HCT116 (cell line): ENCODE results near the gene NSFL1C. TPM values are rescaled to one million over a fixed set of nuclear protein-coding genes. Genes with fewer than 3 reads are reported as not detected.

ENCODE experiments used
- ATAC-seq: fragments of 200-7000 bp; cut with Tn5 transposase; 2 replicates; pipeline ENCODE4 v1.9.1; 2020; ENCODE audit warnings: mild to moderate bottlenecking, moderate library complexity
- BruUV-seq: library from RNA; stranded (reverse); fragments of 400-500 nt; replicated peaks from 2 replicates; lab custom pipeline; 2021; lab: Mats Ljungman, UMichigan
- CTCF ChIA-PET: fragments of 300-600 bp; sonication (Branson Sonifier 250); formaldehyde crosslinking; loops from one replicate; lab custom pipeline; 2021; ENCODE audit warnings: antibody characterized with exemption; lab: Charles Lee
- POLR2A ChIA-PET: fragments of 300-600, 350-600 bp; sonication (Branson Sonifier 250); formaldehyde crosslinking; loops from one replicate; lab custom pipeline; 2021; ENCODE audit warnings: antibody characterized with exemption; lab: Charles Lee
- RAD21 ChIA-PET, 2 experiments: fragments of 300-600 bp; sonication (Branson Sonifier 250); formaldehyde crosslinking; loops; one replicate each; lab custom pipeline; 2023; ENCODE audit warnings: low total read pairs in 2 of 2; ENCODE audit not compliant: uncharacterized antibody in 2 of 2, unreplicated experiment in 2 of 2, low non-redundant PET in 1 of 2; lab: Charles Lee
- DNase-seq: peaks from one replicate; pipeline ENCODE4 v3.0.0-alpha.2; 2010; ENCODE audit warnings: low read depth, low spot score
- H2AFZ ChIP-seq: fragments of 200-600 bp; shearing (Covaris generic), sonication (generic); 2 replicates; pipeline ENCODE4 v1.6.1; 2017; ENCODE audit warnings: low read depth, mixed run types, mixed read lengths, antibody characterized with exemption, low read length; ENCODE audit not compliant: poor library complexity, severe bottlenecking
- H3K27ac ChIP-seq: 2 replicates; pipeline ENCODE4 v1.5.1; 2012; ENCODE audit warnings: low read depth, low read length
- H3K27me3 ChIP-seq: fragments of 200-600 bp; sonication (generic); 2 replicates; pipeline ENCODE4 v1.6.1; 2016; ENCODE audit warnings: mixed run types, low read length, mixed read lengths; ENCODE audit not compliant: insufficient read depth
- H3K36me3 ChIP-seq, 2 experiments: fragments of 200-500 bp in 1 of 2; fragments of 200-600 bp in 1 of 2; sonication (Bioruptor generic) in 1 of 2; sonication (generic) in 1 of 2; 2 replicates each; pipeline versions ENCODE4 v1.5.1 to v1.6.1; 2014 to 2016; ENCODE audit warnings: low read length in 2 of 2, inconsistent platforms in 1 of 2, mixed read lengths in 1 of 2, mixed run types in 1 of 2; ENCODE audit not compliant: insufficient read depth in 2 of 2, control insufficient read depth in 1 of 2
- H3K4me1 ChIP-seq, 2 experiments: fragments of 200-600 bp in 1 of 2; sonication (generic) in 1 of 2; 2 replicates each; pipeline versions ENCODE4 v1.5.1 to v1.6.1; 2012 to 2017; ENCODE audit warnings: low read length in 2 of 2, inconsistent platforms in 1 of 2, mild to moderate bottlenecking in 1 of 2, mixed read lengths in 1 of 2, mixed run types in 1 of 2, moderate library complexity in 1 of 2; ENCODE audit not compliant: insufficient read depth in 2 of 2, control insufficient read depth in 1 of 2
- H3K4me2 ChIP-seq: fragments of 200-600 bp; sonication (generic); 2 replicates; pipeline ENCODE4 v1.6.1; 2017; ENCODE audit warnings: mixed run types, low read length, mixed read lengths
- H3K4me3 ChIP-seq, 2 experiments: fragments of 200-600 bp in 1 of 2; sonication (generic) in 1 of 2; replicated peaks in 1 of 2; 2 replicates each; pipeline ENCODE4 v1.5.1; 2011 to 2016; ENCODE audit warnings: low read length in 2 of 2, control low read depth in 1 of 2, low read depth in 1 of 2, mild to moderate bottlenecking in 1 of 2, mixed read lengths in 1 of 2, mixed run types in 1 of 2
- H3K79me2 ChIP-seq: fragments of 200-600 bp; sonication (generic); 2 replicates; pipeline ENCODE4 v1.6.1; 2017; ENCODE audit warnings: mild to moderate bottlenecking, mixed run types, low read length, moderate library complexity, mixed read lengths; ENCODE audit not compliant: insufficient read depth
- H3K9ac ChIP-seq: fragments of 200-600 bp; sonication (generic); 2 replicates; pipeline ENCODE4 v1.6.1; 2016; ENCODE audit warnings: low read length, mixed read lengths
- H3K9me2 ChIP-seq: fragments of 200-600 bp; sonication (generic), shearing (Covaris generic); 2 replicates; pipeline ENCODE4 v1.6.1; 2017; ENCODE audit warnings: mixed run types, mild to moderate bottlenecking, moderate library complexity; ENCODE audit not compliant: insufficient read depth
- H3K9me3 ChIP-seq, 2 experiments: fragments of 200-500 bp in 1 of 2; fragments of 200-600 bp in 1 of 2; sonication (Bioruptor generic) in 1 of 2; sonication (generic) in 1 of 2; 2 replicates each; pipeline ENCODE4 v1.6.1; 2014 to 2017; ENCODE audit warnings: low read length in 2 of 2, mixed read lengths in 2 of 2, inconsistent platforms in 1 of 2, low read depth in 1 of 2, mild to moderate bottlenecking in 1 of 2, mixed run types in 1 of 2, moderate library complexity in 1 of 2; ENCODE audit not compliant: control insufficient read depth in 1 of 2, insufficient read depth in 1 of 2
- H4K20me1 ChIP-seq: fragments of 200-600 bp; sonication (generic), shearing (Covaris generic); 2 replicates; pipeline ENCODE4 v1.6.1; 2017; ENCODE audit warnings: mixed run types, mild to moderate bottlenecking, moderate library complexity; ENCODE audit not compliant: insufficient read depth
- ATF3 ChIP-seq: IDR thresholded peaks from 2 replicates; pipeline ENCODE4 v1.6.1; 2012
- CBX3 ChIP-seq: IDR thresholded peaks from 2 replicates; pipeline ENCODE4 v1.6.1; 2012; ENCODE audit warnings: low read depth
- ELF1 ChIP-seq: IDR thresholded peaks from 2 replicates; pipeline ENCODE4 v1.6.1; 2012; ENCODE audit warnings: low read depth, borderline replicate concordance
- EZH2 ChIP-seq: fragments of 200-600 bp; sonication (generic); IDR thresholded peaks from 2 replicates; pipeline ENCODE4 v1.6.1; 2017; ENCODE audit warnings: antibody characterized with exemption, mixed run types
- EZH2phosphoT487 ChIP-seq: fragments of 200-600 bp; IDR thresholded peaks from 2 replicates; pipeline ENCODE4 v1.6.1; 2018; ENCODE audit warnings: antibody characterized with exemption, borderline replicate concordance
- FOSL1 ChIP-seq: IDR thresholded peaks from 2 replicates; pipeline ENCODE4 v1.6.1; 2012; ENCODE audit warnings: low read depth
- JUND ChIP-seq: IDR thresholded peaks from 2 replicates; pipeline ENCODE4 v1.6.1; 2012
- MAX ChIP-seq: IDR thresholded peaks from 2 replicates; pipeline ENCODE4 v1.6.1; 2012
- POLR2A ChIP-seq: IDR thresholded peaks from 2 replicates; pipeline ENCODE4 v1.7.0; 2011; ENCODE audit warnings: borderline replicate concordance; ENCODE audit not compliant: insufficient read depth, insufficient read length; ENCODE audit errors: extremely low read depth
- RAD21 ChIP-seq: IDR thresholded peaks from 2 replicates; pipeline ENCODE4 v1.6.1; 2012; ENCODE audit warnings: low read depth, mild to moderate bottlenecking
- SP1 ChIP-seq: IDR thresholded peaks from 2 replicates; pipeline ENCODE4 v1.6.1; 2012; ENCODE audit warnings: low read depth
- SRF ChIP-seq: IDR thresholded peaks from 2 replicates; pipeline ENCODE4 v1.6.1; 2012; ENCODE audit warnings: low read depth
- YY1 ChIP-seq: IDR thresholded peaks from 2 replicates; pipeline ENCODE4 v1.6.1; 2011; ENCODE audit warnings: low read length, low read depth, moderate library complexity, mild to moderate bottlenecking; ENCODE audit not compliant: insufficient replicate concordance; ENCODE audit errors: extremely low read depth
- ZFX ChIP-seq: fragments of 450-650 bp; IDR thresholded peaks from 2 replicates; pipeline ENCODE4 v1.6.1; 2017
- intact Hi-C: fragments of 100-400 bp; cut with micrococcal nuclease; formaldehyde crosslinking; loops from 2 replicates; pipeline ENCODE4 v1.10.0; 2022
- total RNA-seq: library from RNA; stranded (reverse); gene quantifications from one replicate; pipeline ENCODE4 v1.2.1, GENCODE V29; 2021; ENCODE audit not compliant: unreplicated experiment

The NSFL1C gene
- total RNA-seq, 1 experiment from 2014 or later = 93.4 TPM

- Histone ChIP-seq H4K20me1 (no peaks in the 10 kb centered on the region), H3K4me2 (peak overlapping the region; percentile 75), H3K9me2 (no peaks in the 10 kb centered on the region), H3K79me2 (no peaks in the 10 kb centered on the region), H3K9ac (no peak overlapping the region), H2AFZ (no peak overlapping the region), H3K4me1 (peaks cover 28 to 41% of the 10 kb centered on the region in 2 experiments), H3K36me3 (no peaks in the 10 kb centered on the region), H3K27ac (0 out of 2 replicates have a peak overlapping the region, but pooled peaks have one; percentile 0), H3K27me3 (no peaks in the 10 kb centered on the region), H3K9me3 (peaks cover 0 to 8% of the 10 kb centered on the region in 2 experiments; a peak in 1 of 4 replicates), H3K4me3 (no peak overlapping the region; a peak in 1 of 4 replicates)
- CTCF ChIA-PET = no interaction called here
- no peak for ATAC-seq
- intact Hi-C loops = no loop called here
- DNase-seq = no peak
- TF ChIP-seq MAX = no peak
- no peak for TF ChIP-seq SP1
- no peak for TF ChIP-seq JUND
- TF ChIP-seq FOSL1 = no peak
- no peak for TF ChIP-seq ZFX
- TF ChIP-seq ATF3 = no peak
- no peak for TF ChIP-seq SRF
- no peak for TF ChIP-seq ELF1
- TF ChIP-seq CBX3 = no peak
- TF ChIP-seq YY1 = no peak
- no peak for TF ChIP-seq POLR2A
- no peak for TF ChIP-seq EZH2phosphoT487
- TF ChIP-seq EZH2 = no peak
- TF ChIP-seq RAD21 = no peak
- no TSS peak for BruUV-seq
- RAD21 ChIA-PET = no interaction called here
- POLR2A ChIA-PET = no interaction called here
Measured at GRCh38 chr20:1417790-1418189, 48.9 kb downstream of the NSFL1C start.
